HG03432 (cell line): Measurements from ENCODE around the gene ZNF593.

Source experiments
- ATAC-seq: cut with Tn5 transposase; IDR thresholded peaks from one replicate; pipeline ENCODE4 v1.9.1; 2021; ENCODE audit warnings: mild to moderate bottlenecking, moderate library complexity; ENCODE audit not compliant: unreplicated experiment

ZNF593 gene

DNA sequence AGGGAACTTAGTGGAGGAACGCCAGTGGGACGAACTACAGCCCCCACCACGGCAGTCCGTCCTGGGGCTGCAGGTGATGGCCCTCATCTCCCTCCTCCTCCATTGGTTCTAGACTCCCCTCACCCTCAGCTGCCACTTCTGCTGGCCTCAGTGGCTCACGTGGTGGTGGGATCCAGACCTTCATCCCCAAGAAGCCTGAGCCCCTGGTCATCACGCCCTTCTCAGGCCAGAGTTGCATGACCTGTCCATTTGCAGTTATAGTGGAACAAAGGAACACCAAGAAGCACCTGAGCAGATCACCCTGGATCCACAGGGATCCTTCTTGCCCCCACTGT is 23.8 kb upstream of the ZNF593 start:
- no peak for ATAC-seq

DNA sequence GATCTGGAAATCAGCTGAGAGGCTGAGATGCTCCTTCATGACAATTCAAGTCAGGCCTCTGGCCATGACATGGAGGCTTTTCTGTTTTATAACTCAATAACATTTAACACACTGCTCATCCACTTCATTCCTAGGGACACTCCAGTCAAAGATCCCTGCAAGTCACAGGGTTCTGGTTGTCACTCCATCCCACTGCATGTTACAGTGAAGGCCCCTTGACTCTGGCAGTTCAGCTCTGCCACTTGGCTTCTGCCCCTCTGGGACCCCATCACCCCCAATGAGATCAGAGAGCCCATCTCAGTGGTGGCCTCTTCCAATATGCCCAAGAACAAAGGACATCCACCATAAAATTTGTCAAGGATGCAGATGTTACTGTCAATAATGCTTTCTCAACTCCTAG is 20.8 kb upstream of the ZNF593 start:
- ATAC-seq = no peak

- ATAC-seq = no peak
Observed at GRCh38 chr1:26153966-26154532, 15.7 kb upstream of the ZNF593 start.

GRCh38 chr1:26154750-26155149 is 15.0 kb upstream of the ZNF593 start:
- ATAC-seq = no peak

DNA sequence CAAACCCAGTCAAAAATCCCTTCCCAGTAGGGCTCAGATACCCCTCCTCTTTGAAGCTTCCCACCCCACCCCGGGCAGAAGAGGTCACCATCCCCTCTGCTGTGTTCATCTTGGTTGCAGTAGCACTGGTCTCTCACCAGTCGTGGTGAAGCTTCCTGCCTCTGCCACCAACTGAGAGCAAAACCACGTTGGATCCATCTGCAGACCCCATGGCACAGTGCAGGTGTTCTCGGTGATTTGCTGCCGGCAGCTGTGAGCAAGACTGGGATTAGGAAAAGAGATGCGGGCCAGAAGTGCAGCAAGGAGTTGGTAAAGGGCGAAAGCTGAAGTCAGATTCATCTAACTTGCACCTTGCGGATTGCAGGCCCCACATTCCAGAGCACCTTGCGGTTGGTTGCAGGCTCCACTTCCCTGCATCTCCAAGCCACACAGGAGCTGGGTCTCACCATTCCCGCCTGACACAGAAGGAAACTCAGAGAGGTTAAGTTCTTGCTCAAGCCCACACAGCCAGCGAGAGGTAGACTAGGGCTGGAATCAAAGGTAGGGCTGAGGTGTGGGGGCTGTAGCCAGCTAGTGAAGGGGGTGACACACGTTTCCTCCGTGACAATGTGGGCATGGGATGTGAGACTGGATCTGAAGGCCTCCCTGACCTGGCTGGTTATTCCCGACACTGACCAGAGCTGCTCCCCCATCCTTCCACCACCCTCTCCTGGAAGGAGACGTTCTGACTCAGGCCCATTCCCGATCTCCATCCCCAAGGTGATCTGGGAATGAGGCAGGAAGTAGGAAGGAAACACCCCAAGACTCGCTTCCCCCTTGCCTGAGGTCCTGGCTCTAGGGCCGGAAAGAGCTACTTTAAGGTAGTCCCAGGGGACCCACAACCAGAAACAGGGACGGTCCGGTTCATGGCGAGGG is 14.1 kb upstream of the ZNF593 start:
- no peak for ATAC-seq

DNA sequence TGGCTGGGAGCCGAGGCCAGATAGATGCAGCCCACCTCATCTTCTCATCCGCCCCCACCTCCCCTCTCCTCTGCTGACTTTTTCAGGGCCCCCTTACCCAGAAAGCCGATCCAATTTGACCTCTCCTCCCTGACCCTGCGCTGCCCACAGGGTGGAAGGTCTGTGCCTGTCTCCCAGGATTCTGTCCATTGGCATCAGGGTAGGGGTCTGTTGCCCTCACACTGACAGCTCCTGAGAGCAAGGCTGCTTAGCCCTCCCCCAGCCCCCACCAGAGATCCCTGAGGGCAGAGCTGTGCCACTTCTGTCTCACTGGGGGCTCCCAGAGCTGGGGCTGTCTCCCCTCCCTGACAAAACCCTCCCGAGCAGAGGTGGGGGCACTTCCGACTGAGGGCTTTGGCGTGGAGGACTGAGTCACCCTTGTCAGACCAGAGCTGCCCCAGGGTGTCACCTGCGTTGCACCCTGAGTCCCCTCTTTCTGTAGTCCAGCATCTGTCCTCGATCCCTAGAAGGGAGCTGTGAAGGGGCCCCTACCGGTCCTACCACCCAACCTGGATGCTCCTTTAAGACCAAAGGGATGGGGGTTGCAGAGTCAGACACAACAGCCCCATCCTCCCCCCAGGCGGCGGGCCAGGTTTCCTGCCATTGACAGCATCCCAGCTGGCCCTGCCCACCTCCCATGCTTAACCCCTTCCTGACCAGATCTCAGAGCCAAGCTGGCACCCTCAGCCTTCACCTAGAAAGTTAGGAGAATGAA is 13.2 kb upstream of the ZNF593 start:
- no peak for ATAC-seq

GRCh38 chr1:26158271-26158907 is 11.3 kb upstream of the ZNF593 start:
- no peak for ATAC-seq

DNA sequence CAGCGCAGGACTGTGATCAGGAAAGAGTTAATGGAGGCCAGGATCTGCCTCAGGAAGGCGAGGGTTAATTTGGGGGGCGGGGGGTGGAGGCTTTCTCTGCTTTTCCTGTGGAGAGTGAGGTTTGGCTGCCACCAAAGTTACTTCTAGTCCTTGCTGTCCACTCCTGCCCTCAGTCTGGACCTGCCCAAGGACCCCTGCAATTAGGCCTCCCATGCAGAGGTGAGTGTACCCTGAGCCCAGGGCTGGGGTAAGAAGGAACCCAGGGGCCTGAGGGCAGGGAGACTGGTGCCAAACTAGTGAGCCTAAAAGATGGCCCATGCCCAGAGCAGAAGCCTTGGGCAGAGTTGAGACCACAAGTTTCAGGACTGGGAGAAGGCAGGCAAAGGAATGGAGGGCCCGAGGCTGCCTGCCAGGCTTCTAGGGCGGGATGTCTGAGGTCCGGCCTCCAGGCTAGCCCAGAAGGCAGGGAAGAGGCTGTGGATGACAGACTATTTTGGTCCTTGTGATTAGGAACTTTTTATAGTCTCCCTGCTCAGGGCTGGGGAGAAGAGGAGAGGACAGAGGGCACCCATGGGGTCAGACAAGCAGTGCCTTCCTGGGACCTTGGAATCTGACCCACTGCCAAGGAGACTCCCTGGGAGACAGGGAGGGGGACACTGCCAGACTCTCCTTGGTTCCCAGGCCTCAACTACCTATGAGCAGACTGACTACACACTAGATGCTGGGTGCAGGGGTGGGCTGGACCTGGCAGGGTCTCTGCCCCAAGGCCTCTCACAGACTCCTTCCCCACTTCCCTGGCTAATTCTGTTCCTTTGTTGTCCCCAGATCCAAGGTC is 10.6 kb upstream of the ZNF593 start, which contains the start of gene FAM110D:
TSS of gene FAM110D (plus strand) at position 172 of the 835 bp plus-strand sequence. CDS start 2,213 bp downstream, outside the sequence.
- no peak for ATAC-seq

DNA sequence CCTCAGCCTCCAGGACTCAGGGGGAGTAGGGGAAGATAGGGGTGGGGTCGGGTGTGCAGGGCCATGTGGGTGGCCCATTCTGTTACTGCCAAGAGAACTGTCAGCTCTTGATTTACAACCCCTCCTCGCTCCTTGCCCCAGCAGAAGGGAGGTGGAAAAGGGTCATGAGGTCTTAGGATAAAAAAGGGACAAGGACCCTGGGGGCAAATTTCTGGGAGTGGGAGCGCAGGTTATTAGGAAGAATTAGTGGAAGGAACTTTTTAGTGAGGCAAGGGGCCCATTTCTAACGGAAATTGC is 10.0 kb upstream of the ZNF593 start:
- ATAC-seq = no peak

GRCh38 chr1:26160527-26161414 is 8.9 kb upstream of the ZNF593 start:
- no peak for ATAC-seq

DNA sequence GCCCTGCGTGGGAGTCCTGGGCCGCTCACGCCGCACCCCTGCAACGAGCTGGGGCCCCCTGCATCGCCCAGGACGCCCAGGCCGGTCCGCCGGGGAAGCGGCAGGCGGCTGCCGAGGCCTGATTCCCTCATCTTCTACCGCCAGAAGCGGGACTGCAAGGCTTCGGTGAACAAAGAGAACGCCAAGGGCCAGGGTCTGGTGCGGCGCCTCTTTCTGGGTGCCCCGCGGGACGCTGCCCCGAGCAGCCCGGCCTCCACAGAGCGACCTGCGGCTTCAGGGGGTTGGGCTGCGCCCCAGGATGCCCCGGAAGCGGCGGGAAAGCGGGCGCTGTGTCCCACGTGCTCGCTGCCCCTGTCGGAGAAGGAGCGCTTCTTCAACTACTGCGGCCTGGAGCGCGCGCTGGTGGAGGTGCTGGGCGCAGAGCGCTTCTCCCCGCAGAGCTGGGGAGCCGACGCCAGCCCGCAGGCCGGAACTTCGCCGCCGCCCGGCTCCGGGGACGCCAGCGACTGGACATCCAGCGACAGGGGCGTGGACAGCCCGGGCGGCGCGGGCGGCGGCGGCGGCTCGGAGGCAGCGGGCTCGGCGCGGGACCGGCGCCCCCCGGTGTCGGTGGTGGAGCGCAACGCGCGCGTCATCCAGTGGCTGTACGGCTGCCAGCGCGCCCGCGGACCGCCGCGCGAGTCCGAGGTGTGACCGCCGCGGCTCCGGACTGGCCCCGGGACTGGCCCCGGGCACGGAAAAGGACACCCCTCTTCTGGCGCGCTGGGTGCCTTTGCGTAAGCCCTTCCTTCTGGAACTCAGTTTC is 8.1 kb upstream of the ZNF593 start:
- no peak for ATAC-seq

DNA sequence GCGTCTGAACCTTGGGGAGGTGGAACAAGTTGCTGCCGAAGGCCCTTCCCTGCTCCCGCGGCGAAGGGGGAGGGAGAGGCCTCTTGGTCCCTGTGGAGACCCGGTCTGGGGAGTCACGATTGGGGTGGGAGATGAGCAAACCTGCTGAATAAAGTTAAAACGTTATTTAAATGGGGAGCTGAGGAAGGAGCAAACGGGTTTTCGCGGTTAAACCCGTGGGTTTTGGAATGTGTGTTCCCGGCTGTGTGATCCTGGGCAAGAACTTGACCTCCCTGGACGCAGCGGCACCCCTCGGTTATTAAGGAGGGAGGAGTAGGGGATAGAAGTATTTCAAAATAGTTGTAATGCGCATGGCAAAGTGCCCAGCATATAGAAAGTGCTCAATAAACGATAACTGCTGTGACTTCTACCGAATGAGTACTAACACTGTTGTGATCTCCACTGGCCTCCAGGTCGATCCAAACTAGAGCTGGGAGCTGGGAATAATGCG is 7.4 kb upstream of the ZNF593 start:
- no peak for ATAC-seq

- no peak for ATAC-seq
Observed at GRCh38 chr1:26163684-26164035, 6.0 kb upstream of the ZNF593 start.

DNA sequence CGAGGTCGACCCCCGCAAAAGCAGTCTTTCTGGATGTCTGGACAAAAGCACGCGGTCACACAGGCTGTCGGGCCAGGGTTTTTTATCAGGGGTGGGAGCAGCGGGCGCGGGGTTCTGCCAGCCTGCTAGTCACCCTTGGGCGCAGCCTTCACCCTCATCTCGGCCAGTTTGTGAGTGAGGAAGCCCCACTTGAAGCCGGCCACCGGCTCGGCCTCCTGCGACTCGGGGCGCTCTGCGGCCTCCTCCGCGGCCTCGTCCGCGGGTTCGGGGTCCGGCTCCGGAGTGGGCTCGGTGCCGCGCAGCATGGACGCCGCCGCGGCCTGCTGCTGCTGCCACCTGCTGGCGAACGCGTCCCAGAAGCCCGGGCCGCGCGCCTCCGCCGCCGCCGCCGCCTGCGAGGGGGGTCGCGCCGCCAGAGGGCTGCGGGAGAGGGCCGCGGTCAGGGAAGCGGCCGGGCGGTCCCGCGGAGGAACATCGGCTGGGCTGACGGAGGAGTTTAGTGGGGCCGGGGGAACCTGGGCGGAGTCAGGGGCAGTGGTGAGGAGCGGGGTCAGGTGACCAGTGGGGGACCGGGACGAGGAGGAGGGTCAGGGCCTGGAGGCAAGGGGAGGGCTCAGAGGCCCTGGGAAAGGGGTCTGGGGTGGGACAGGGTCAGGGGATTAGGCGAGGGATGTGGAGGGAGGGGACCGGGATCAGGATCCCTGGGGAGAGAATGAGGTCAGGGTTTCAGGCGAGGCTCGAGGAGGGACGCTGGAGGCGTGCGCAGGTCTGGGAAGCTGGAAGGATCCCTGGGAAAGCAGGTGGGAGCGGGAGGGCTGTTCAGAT is 5.5 kb upstream of the ZNF593 start:
- no peak for ATAC-seq

- no peak for ATAC-seq
Observed at GRCh38 chr1:26164861-26165842, 4.6 kb upstream of the ZNF593 start.

DNA sequence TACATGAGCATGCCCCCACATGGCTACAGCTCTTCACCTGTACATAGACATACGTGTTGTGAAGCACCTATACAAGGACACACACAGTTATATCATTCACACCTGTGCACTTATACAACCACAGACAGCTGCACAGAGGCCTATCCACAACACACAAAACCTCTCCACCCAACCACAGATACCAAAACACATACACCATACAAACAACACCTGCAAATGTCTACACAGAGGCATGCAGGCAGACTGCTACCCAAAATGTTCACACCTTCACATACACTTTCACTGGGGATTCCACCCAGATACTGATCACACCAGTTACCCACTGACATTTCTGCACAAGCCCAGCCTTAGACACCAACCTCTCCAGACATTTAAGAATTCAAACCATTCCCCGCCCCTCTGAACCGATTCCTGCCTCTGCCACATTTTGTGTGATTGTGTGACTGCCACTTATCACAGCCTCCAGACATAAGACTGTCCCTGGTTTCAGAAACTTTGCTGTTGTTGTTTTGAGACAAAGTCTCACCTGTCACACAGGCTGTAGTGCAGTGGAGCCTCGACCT is 2.9 kb upstream of the ZNF593 start:
- no peak for ATAC-seq
